Fibroblast of skin of abdomen (primary cell): Measurements from ENCODE around the gene CELF1. TPM values are rescaled to one million over a fixed set of nuclear protein-coding genes. Genes with fewer than 3 reads are reported as not detected.
A peak's percentile ranks its signal among the peaks of the same experiment; 100 is the strongest.

Source experiments
- DNase-seq: peaks from one replicate; pipeline ENCODE4 v3.0.0-alpha.2; 2013
- polyA plus RNA-seq, 2 experiments: library from polyadenylated mRNA; unstranded; fragments of 120-200 nt; gene quantifications; one replicate each; pipeline ENCODE4 v1.2.1, GENCODE V29; 2013; ENCODE audit not compliant: insufficient read length in 2 of 2

The CELF1 gene
- 66.2 TPM for polyA plus RNA-seq (2013, experiment 1 of 2; ENCODE audit: insufficient read length)
- 59.9 TPM for polyA plus RNA-seq (2013, experiment 2 of 2; ENCODE audit: insufficient read length)

DNA sequence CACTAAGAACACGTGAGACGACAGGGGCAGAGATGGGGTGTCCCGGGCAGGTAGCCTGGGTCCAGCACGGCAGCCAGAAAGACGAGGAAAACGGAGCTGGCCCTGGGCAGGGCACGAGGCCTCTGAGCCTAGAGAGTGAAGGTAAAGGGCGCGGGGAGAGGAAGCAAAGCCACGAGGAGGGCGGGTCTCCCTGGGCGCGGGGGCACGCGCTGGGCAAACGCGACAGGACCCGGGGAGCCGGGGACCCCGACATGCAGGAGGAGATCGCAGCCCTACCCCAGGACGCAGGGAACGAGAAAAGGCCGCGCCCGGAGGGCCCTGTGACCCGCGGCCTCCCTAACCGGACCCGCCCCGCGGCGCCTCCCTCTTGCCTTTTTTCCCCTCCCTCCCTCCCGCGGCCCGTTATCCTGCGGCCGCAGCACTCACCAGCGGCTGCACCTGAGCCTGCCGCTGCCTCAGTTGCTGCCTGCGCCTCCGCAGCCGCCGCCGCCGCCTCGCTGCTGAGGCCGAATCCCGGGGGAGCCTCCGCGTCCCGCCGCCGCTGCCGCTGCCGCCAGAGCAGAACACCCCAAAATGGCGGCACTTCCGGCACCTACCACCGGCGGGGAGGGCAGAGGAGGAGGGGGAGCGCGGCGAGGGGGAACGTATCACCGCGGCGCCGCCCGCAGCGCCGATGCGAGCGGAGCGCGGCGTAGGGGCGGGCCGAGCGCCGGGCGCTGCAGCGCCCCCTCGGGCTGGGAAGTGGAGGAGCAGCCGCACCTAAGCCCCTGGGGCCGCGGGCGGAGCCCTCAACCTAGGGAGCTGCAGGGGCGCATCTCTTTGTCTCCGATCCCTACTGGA, at the start of gene CELF1:
TSS of gene CELF1 (minus strand) at position 567 of the 840 bp plus-strand sequence. CDS start 53,609 bp downstream, outside the sequence.
- peak; percentile 92 for DNase-seq

DNA sequence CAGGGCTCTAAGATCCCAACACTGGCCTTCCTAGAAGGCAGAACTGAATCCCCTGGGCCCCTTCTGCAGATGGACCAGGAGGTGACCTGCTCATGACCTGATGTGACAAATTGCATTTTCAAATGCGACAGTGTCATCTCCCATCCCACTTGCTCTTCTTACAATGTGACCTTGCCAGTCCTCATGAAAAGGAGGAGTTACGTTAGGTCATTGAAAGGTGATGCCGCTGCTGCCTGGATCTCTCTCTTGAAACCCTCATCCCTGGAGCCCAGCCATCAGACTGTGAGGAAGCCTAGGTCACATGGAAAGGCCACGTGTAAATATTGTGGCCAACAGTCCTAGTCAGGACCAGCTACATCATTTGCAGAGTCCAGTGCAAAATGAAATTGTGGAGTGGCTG, 47.0 kb upstream of the CELF1 start:
- no peak for DNase-seq

DNA sequence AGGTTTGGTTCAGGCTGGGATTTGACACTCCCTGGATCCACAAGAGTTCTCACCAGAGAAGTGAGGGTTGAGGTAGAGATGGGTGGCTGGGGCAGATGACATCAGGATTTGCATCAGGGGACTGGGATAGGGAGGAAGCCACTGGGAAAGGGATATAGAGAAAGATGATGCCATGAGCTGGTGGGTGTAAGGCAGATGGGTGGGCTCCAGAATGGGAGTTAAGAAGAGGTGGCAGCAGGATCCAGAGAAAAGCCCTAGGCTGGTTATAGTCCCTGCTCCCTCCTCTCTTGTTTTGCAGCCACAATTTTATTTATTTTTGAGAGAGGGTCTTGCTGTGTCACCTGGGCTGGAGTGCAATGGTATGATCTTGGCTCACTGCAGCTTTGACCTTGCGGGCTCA, 43.0 kb upstream of the CELF1 start:
- no peak for DNase-seq

DNA sequence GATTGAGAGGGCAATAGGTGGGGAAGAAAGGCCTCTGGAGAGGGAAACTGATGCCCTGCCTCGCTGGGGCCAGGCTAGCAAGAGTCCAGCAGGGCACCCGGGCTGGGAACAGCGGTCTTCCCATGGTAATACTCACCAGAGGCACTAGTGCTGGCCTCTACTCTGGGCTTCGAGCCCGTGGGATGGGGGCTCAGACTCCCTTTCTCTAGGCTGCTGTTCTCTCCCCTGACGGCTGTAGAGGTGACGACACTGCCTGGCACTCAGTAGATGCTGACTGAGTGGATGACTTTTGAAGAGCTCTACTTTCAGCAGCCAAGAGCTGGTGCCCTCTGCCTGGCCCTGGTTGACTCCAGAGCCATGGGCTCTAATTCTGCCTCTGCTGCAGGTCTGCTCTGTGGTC, 42.1 kb upstream of the CELF1 start:
- DNase-seq, result no peak

DNA sequence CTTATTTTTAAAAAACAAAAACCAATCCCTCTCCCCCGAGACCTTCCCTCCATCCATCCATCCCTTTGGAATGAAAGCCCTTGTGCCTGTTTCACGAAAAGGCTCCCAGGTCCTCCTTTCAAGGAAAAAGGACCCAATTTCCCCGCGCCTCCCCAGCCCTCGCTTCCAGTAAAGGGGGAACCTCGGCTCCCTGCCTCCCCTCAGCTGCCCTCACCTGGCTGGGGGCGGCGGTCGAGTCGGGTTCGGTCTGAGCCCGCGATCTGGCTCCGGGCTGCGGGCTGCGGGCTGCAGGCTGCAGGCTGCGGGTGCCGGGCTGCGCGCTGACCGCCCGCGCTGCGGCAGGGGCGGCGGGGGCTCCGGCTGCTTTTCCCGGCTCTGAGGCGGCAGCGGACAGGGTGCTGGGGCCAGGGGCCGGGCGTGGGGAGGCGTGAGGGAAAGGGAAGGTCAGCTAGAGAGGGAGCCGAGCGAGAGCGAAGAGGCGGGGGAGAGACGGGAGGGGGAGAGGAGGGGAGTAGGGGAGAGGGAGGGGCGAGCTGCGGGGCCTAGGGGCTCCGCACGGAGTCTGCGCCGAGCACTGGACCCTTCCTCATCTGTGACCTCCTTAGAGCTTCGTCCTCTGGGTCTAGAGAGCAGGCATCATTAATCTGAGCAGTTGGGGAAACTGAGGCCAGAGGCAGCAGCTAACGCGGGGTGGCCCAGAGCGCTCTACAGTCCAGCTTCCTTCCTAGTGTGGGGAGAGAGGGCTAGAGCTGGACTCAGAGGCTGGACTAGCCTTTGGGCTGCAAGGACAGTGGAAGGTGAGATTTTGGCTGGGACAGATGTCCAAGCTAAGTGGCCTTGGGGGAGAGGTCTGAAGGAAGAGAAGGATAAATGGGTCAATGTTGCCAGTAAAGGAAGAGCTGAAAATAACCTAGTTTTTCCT, 41.3 kb upstream of the CELF1 start, which contains the start of gene C1QTNF4:
TSS of gene C1QTNF4 (minus strand) at position 478 of the 922 bp plus-strand sequence. CDS start 3,601 bp downstream, outside the sequence.
- no peak for DNase-seq

DNA sequence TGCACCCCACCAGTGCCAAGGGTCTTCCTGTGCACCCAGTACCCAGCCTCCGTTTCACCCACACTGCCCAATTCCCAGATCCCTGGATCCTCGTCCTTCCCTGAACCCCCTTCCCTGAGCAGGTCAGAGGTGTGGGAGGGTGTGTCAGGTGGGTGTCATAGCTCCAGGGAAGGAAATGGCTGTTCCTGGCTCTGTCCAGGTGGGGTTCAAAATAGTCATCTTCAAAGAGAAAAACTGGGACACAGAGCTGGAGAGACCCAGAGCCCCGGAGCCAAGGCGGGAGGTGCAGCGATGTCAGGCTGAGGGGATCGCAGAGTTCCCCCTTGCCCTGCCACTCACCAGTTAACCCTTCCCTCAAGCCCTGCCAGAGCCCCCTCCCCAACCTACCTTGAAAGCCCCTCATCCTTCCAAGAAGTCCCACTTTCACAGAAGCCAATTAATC, 40.6 kb upstream of the CELF1 start:
- DNase-seq, result no peak

DNA sequence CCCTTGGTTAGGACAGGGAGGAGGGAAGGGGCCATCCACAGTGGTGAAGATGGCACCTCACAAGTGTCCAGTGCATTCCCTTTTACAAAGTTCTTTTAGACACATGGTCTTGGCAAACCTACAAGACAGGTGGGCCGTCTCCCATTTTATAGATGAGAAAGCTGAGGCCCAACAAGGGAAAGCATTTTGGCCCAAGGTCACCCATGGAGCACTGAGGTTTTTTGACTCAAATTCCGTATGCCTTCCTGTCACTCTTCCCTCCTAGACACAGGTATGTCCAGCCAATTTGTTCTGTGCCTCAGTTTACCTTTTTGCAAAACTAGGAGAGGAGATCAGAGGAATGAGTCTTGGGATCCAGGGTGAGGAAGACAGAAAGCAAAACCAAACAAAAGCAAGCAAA, 40.0 kb upstream of the CELF1 start:
- no peak for DNase-seq

DNA sequence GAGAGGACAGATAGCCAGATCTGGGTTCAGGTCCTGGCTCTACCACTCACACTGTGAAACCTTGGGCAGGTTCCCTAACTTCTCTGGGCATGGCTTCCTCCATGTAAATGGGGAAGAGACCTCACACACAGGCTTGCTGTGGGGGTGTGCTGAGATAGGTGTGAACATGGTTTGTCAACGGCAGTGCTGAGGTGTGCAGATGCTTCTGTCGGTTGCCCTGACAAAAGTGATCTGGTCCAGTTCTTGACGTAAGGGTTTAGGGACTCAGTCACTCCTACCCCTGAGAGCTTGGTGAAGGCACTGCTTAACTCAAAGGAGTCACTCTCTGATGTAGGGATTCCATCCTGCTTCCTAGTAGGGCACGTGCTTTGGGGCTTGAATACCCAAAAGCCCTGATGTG, 39.3 kb upstream of the CELF1 start:
- no peak for DNase-seq

DNA sequence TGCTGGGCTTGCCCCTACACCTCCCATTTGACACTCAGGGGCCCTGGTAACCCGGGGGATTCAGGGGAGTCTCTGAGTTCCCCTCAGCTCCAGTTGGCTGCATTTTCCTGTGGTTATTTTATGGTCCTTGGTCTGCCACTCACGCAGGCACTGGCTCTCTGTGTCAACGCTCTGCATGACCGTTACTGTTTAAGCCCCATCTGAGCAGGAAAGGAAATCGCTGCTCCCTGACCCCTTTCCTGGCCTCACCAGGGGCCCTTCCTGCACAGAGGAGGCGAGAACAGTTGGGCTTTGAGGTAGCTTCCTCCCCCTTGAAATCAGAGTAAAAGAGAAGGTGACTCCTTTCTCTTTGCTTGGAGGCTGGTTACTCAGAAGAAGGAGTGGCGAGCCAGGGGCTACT, 38.8 kb upstream of the CELF1 start:
- no peak for DNase-seq

DNA sequence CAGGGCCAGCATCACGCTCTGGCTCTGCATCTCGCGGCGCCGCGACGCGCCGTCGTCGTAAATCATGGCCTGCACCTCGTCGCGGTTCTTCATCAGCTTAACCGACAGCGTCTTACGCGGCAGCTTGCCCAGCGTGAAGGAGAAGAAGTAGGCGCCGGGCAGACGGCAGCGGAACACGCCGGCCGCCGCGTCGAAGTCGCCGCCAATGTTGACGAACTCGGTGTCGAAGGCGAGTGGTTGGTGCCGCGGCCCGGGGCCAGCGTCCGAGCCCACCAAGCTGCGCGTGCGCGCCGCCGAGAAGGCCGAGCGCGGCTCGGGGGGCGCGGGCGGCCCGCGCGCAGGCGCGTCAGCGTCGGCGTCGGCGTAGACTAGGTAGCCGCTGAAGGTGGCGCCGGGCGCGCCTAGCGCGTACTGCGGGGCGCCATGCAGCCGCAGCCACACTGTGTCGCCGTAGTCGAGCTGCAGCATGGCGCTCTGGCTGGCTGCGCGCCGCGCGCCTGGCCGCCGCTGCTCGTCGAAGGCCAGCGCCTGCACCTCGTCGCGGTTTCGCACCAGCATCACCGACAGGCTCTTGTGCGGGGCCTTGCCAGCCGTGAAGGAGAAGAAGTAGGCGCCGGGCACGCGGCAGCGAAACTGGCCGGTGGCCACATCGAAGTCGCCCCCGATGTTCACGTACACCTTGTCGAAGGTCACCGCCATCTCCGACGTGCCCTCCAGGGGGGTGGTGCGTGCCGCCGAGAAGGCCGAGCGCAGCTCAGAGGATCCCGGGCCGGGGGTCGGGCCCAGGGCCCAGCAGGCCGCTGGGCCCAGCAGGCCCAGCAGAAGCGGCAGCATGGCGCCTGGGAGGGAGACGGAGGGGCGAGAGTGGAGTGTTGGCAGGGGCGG, 37.3 kb upstream of the CELF1 start:
- peak; percentile 36 for DNase-seq

DNA sequence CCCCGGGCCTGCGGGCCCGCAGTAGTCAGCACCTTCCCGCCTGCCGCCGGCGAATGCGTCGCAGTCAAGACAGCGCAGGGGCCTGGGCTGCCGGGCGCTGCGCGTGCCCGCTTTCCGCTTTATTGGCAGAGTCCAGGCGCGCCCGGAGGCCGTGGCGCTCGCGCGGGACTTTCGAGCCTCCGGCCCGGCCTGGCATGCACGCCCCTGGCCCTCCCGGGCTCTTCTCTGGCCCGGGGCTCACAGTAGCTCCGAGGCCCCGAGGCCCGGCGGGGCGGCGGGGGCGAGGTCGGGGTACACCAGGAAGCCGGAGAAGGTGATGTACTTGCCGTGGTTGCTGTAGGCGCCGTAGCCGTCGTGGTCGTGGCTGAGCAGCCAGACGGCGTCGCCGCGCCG, 36.6 kb upstream of the CELF1 start:
- DNase-seq, result peak; percentile 16

DNA sequence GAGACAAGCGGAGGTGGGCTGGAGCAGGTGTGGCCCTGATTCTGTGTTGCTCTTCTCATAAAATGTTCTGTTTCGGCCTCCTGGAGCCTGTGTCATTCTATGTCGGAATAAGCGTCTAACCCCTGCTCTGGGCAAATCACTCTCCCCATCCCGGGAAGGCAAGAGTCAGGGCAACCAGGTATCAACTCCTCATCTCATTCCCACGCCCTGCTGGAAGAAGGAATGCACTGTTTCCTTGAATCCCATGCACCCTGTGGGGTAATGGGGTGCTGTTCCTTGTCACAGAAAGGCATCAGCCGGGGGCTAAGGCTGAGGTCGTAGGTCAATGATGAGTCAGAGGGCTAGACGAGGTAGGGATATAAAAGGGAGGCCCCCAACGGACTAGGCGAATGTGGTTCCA, 36.2 kb upstream of the CELF1 start:
- no peak for DNase-seq

DNA sequence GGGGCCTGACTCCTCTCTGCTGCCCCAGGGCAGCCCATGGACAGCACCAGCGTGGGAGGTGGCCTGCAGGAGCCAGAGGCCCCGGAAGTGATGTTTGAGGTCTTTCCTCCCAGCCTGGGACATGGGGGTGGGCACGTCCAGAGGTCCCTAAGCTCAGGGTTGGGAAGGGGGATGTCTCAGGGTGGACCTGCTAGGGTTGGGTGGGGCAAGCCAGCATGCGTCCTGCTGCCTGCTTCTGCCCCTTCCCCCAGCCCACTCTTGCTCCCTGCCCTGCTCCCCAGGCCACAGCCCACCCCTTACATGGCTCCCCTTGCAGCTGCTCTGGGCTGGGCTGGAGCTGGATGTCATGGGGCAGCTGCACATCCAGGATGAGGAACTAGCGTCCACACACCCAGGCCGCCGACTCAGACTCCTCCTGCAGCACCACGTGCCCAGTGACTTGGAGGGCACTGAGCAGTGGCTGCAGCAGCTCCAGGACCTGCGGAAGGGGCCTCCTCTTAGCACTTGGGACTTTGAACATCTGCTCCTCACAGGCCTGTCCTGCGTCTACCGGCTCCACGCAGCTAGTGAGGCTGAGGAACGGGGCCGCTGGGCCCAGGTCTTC, 34.9 kb upstream of the CELF1 start:
- DNase-seq, result no peak

DNA sequence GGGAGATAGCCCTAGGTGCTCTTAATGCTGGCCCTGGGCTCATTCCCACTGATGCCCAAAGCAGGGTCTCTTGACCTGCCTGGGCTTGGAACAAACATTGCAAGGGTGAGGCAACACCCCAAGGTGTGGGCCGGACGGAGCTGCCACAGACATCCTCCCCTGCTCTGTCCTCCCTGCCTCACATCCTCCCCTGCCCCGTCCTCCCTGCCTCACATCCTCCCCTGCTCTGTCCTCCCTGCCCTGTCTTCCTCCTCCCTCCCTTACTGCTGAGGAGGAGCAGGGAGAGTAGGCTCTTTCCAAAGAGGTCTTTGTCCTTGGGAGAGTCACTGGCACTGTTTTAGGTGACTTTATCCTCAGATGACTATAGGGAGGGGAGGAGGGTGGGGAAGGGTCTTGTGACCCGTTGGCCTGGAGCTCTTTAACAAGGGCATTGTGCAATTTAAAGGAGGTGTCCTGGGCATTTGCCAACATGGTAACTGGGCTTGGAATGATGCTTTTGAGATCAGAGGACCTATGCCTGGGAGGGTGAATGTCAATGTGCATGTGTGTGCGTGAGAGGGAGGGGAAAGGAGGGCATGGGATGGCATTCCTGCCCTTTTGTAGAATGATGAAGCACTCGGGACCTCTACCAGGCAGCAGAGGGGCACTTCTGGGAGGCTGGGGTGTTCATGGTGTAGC, 34.2 kb upstream of the CELF1 start:
- no peak for DNase-seq

DNA sequence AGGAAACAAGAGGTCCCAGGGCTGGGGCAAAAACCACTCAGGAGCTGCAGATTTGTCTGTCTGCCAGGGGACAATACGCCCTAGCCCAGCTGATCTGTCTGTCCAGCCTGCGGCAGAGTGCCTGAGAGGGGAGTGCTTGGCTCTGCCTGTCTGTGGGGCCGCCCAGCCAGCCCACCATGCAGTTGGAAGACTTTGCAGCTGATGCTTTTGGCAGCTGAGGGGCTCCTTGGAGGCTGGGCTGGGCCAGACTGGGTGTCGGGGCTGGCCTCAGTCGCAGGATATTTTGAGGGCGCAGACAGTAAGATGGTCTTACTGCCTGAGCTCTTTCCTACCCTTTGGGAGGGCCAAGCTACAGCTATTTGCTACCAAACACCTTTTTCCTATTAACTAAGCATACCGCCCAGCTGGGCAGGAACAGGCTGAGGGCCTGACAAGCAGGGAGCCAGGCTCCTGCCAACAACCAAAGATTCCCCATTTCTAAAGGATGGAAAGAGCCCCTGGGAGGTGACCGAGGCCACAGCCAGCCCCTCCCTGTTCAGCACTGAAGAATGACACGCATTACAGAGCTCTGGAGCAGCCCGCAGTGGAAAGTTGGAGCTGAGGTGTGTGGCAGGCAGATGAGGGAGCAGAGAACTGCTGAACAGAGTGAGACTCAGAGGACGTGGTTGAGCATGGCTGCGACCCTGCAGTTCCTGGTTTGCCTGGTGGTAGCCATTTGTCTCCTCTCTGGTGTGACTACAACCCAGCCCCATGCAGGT, 33.3 kb upstream of the CELF1 start, which contains the start of gene FAM180B:
TSS of gene FAM180B (plus strand) at position 581 of the 758 bp plus-strand sequence. CDS start at position 672, 91 bp downstream.
- DNase-seq, result no peak

DNA sequence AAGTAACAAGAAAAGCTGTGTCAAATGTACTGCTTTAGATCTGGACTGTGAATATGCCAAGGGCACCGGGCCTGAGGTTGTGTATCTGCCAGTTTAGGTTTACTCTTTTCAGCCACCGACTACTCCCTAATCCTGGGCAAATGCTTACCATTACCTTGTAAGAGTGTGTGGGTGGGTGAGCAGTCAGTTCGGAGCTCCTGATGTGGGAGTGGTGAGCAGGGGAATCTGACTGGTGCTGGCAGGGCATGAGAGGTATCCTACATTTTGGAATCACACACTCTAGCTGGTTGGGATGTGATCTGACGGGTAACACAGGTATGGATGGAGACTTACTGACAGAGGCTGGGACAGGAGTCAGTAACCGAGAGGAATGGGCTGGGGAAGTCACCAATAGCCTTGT, 30.9 kb upstream of the CELF1 start:
- DNase-seq, result no peak

DNA sequence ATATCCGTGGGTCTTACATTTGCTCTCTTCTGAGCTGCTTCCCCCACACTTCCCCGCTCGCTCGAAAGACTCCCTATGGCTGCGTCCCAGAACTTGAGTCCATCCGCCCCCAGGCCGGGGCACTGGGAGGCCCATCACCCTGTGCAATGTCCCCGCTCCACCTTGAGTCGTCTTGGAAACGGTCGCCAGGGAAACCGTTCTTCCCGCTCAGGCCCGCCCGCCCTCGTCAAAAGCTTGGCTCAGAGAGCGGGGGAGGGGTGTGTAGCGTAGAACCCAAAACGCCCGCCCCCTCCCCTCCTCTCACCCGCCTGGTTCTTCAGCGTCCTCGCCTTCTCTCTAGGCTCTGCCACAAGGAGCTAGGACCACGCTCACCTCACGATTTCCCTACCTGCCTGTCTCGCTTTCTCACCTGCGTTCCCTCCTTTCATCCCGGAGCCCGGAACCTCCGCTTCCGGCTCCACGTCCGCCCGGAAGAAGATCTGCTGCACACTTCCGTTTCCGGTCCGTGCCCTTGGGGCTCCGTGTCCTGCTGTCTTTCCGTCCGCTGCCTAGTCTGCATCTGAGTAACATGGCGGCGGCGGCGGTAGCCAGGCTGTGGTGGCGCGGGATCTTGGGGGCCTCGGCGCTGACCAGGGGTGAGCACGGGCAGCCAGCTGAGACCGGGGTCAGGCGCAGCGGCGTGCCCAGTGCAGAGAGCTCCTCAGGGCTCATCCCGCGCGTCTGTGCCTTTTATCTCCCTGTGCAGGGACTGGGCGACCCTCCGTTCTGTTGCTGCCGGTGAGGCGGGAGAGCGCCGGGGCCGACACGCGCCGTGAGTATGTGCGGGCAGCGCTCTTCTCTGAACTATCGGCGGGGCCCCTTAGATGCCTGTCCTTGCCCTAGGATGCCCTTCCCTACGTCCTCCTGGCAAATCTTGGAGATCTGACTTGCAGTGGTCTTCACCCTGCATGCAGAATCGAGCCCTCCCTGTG, 25.9 kb upstream of the CELF1 start, which contains the start of the genes KBTBD4 and NDUFS3:
TSS of gene KBTBD4 (minus strand) at position 447 of the 971 bp plus-strand sequence. CDS start at position 428, 19 bp downstream.
TSS of gene NDUFS3 (plus strand) at position 551 of the 971 bp plus-strand sequence. CDS start at position 569, 18 bp downstream.
- peak; percentile 86 for DNase-seq

DNA sequence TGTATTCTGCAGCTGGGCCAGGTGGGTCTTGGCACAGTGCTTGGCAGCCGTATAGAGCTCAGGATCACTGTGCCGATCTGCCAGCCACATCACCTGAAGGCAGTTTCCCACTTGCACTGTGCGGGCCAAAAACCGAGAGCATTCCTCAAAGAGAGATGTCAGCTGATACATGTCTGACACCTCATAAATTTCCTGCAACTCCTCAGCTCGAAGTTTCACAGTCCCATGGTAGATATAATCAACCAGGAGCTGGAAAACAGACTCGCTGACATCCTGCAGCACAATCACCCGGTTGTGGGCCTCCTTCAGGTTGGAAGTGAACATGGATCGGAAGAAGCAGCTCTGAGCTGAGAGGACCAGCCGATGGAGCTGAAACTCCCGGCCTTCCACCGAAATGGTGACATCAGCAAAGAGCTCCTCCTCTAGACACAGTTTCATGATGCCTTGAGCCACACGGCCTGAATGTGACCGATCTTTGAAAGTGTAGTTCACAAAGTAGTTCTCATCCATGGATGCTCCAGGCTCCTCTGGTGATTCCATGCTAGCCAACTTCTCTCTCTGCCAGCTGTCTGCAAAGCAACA, 24.6 kb upstream of the CELF1 start:
- DNase-seq, result peak; percentile 8
